ENCODE results near the gene LPAR2.

DNA sequence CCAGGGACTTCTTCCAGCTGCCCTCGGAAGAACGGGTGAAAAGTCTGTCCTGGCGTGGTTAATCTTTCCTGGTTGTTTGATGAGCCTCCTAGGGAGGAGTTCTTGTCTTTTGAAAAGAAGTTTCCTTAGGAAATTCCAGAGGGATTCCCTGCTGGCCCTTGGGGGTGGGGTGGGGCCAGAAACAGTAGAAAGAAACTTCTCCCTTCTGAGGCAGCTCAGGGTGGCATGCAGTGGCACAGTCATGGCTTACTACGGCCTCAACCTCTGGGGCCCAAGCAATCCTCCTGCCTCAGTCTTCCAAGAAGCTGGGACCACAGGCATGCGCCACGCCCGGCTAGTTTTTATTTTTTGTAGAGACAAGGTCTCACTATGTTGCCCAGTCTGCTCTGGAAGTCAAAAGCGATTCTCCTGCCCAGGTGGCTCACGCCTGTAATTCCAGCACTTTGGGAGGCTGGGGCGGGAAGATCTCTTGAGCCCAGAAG is 42.1 kb upstream of the LPAR2 start:
- TF ChIP-seq, protein P1, sequence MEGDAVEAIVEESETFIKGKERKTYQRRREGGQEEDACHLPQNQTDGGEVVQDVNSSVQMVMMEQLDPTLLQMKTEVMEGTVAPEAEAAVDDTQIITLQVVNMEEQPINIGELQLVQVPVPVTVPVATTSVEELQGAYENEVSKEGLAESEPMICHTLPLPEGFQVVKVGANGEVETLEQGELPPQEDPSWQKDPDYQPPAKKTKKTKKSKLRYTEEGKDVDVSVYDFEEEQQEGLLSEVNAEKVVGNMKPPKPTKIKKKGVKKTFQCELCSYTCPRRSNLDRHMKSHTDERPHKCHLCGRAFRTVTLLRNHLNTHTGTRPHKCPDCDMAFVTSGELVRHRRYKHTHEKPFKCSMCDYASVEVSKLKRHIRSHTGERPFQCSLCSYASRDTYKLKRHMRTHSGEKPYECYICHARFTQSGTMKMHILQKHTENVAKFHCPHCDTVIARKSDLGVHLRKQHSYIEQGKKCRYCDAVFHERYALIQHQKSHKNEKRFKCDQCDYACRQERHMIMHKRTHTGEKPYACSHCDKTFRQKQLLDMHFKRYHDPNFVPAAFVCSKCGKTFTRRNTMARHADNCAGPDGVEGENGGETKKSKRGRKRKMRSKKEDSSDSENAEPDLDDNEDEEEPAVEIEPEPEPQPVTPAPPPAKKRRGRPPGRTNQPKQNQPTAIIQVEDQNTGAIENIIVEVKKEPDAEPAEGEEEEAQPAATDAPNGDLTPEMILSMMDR (IDR thresholded peaks at IDR 0.05), result no peak
- TF ChIP-seq GATA3 (IDR thresholded peaks at IDR 0.05; ENCODE audit: borderline replicate concordance), result no peak
- no peak for TF ChIP-seq JUN (IDR thresholded peaks at IDR 0.05)
- TF ChIP-seq RARB (CRISPR knock-in tag; IDR thresholded peaks at IDR 0.05), result no peak
- TF ChIP-seq SMC3 (IDR thresholded peaks at IDR 0.05), result no peak
- no peak for TF ChIP-seq CEBPB (IDR thresholded peaks at IDR 0.05)
- TF ChIP-seq EP300 (IDR thresholded peaks at IDR 0.05), result no peak
- TF ChIP-seq RAD21 (conservative IDR thresholded peaks at IDR 0.05 in 1 of 2, IDR thresholded peaks at IDR 0.05 in 1 of 2), result no peak
- TF ChIP-seq USF2 (IDR thresholded peaks at IDR 0.05), result no peak
- TF ChIP-seq ZFP36 (IDR thresholded peaks at IDR 0.05; ENCODE audit: borderline replicate concordance, partially characterized antibody), result no peak

Measured in A549 (cell line).